ENCODE results near the gene EPS15. TPM values are rescaled to one million over a fixed set of nuclear protein-coding genes. Genes with fewer than 3 reads are reported as not detected.
"Not testable (repeated sequence)": the region's sequence is repeated elsewhere in the genome, so short reads cannot be mapped to it uniquely, and the experiment has no call there.

EPS15 gene
- total and polyA plus RNA-seq, 12 donors = 12.4 to 81.4 (median 63.0) TPM

DNA sequence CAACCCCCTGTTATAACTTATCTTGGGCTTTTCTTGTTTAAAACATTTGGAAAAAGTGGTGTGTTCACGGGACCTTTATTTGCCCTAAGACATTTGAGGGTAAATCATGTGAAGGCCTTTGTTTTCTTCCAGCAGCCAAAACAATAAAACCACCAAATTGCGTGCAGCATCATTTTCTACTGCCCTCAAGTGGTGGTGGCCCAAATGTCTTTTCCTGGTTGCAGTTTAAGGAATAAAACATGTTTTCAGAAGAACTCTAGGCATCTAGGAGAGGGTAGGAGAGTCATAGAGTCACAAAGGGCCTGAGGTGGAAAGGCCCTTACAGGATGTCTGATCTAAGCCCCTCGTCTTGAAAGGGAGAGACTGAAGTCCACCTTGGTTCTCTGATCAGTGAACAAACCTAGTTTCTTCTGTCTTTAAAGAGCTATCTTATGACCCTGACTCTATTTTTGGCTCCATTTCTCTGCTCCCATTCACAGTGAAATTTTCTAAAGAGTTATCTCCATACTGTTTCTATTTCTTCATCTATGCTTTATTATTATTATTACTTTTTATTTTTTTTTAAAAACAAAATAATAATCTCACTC is 16.0 kb upstream of the EPS15 start:
- peaks cover 0 to 11% (median 6%) of the 10 kb centered on the region in 9 donors for H3K4me1 ChIP-seq
- peak in 7 of 8 donors; percentile 44 to 78 (median 57) for ATAC-seq
- H3K4me3 ChIP-seq = no peak overlapping the region
- TF ChIP-seq, protein P1, sequence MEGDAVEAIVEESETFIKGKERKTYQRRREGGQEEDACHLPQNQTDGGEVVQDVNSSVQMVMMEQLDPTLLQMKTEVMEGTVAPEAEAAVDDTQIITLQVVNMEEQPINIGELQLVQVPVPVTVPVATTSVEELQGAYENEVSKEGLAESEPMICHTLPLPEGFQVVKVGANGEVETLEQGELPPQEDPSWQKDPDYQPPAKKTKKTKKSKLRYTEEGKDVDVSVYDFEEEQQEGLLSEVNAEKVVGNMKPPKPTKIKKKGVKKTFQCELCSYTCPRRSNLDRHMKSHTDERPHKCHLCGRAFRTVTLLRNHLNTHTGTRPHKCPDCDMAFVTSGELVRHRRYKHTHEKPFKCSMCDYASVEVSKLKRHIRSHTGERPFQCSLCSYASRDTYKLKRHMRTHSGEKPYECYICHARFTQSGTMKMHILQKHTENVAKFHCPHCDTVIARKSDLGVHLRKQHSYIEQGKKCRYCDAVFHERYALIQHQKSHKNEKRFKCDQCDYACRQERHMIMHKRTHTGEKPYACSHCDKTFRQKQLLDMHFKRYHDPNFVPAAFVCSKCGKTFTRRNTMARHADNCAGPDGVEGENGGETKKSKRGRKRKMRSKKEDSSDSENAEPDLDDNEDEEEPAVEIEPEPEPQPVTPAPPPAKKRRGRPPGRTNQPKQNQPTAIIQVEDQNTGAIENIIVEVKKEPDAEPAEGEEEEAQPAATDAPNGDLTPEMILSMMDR (IDR thresholded peaks at IDR 0.05) = peak; percentile 56 to 83 (median 74)
- intact Hi-C loops (cut with DNase I) = loop anchor here in 2 of 10 donors (10.0 kb wide), 2 partner anchors 130 to 190 kb away; no protein-coding TSS in a partner anchor
- H3K36me3 ChIP-seq = no peaks in the 10 kb centered on the region
- no peaks in the 10 kb centered on the region for H3K27me3 ChIP-seq
- peaks cover 0 to 9% (median 0%) of the 10 kb centered on the region in 11 donors for H3K9me3 ChIP-seq
- peak overlapping the region in 3 of 10 donors; percentile 1 to 8 (median 4) for H3K27ac ChIP-seq
- DNase-seq = peak in 1 of 2 donors; percentile 54
- 15 to 20% methylated on average over 3 of the region's 3 CpGs for WGBS, 2 donors

DNA sequence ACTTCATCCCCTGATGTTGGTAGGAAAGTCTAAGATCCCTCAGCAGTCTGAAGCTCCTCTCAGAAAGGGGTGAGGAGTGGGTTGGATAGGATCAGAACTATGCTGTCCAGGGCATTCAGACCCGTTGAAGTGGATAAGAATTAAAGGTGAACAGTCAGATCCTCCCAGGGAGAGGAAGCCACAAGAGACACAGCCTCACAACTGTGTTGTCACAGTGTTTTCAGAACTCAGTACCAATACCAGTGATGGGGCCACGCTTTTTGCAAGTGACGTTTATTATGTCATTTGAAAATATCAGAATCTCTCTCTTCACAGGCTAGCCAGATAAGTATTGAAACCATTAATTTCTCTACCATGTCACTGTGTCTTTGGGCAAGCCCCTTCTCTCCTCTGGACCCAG is 15.4 kb upstream of the EPS15 start:
- Histone ChIP-seq H3K27ac (peak overlapping the region in 3 of 10 donors; percentile 1 to 8 (median 4)), H3K9me3 (peaks cover 0 to 9% (median 0%) of the 10 kb centered on the region in 11 donors), H3K4me1 (peaks cover 0 to 11% (median 6%) of the 10 kb centered on the region in 9 donors), H3K27me3 (no peaks in the 10 kb centered on the region), H3K4me3 (no peak overlapping the region), H3K36me3 (no peaks in the 10 kb centered on the region)
- DNase-seq (no peak), ATAC-seq (peak in 2 of 8 donors; percentile 17 to 24)
- intact Hi-C loops (cut with DNase I) = loop anchor here in 2 of 10 donors (10.0 kb wide), 2 partner anchors 130 to 190 kb away; no protein-coding TSS in a partner anchor
- TF ChIP-seq, protein P1 (IDR thresholded peaks at IDR 0.05) = no peak
- 59 to 66% methylated on average over 3 of the region's 3 CpGs for WGBS, 2 donors

DNA sequence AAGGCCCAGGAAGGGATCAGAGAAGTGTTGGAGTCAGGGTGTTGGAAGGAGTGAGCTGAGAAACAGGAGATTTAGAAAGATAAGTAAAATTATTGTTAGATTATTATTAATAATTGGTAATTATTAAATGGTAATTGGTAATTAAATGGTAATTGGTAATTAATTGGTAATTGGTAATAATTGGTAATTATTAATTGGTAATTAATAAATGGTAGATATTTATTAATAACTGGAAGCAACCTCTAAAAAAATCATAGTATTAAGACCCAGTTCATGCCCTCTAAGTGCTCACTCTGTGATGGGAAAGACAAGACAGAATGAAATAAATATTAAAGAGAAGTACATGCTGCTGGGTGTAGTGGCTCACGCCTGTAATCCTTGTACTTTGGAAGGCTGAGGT is 13.8 kb upstream of the EPS15 start:
- Histone ChIP-seq H3K36me3 (no peaks in the 10 kb centered on the region), H3K4me3 (no peak overlapping the region), H3K27ac (no peak overlapping the region), H3K9me3 (peaks cover 0 to 9% (median 0%) of the 10 kb centered on the region in 11 donors), H3K4me1 (peaks cover 0 to 11% (median 6%) of the 10 kb centered on the region in 9 donors), H3K27me3 (no peaks in the 10 kb centered on the region)
- no peak for DNase-seq
- ATAC-seq = no peak
- WGBS, 2 donors = 95 to 100% methylated on average over 1 of the region's 1 CpG
- TF ChIP-seq, protein P1 (IDR thresholded peaks at IDR 0.05) = no peak
- intact Hi-C loops (cut with DNase I) = loop anchor here in 2 of 10 donors (10.0 kb wide), 2 partner anchors 128 to 188 kb away; no protein-coding TSS in a partner anchor

DNA sequence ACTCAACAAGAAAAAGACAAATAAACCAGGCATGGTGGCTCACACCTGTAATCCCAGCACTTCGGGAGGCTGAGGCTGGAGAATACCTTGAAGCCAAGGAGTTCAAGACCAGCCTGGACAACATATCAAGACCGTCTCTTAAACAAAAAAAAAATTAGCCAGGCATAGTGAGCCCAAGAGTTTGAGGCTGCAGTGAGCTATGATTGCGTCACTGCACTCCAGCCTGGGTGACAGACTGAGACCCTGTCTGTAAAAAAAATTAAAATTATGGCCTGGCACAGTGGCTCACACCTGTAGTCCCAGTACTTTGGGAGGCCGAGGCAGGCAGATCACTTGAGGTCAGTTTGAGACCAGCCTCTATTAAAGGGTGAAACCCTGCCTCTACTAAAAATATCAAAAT is 11.4 kb upstream of the EPS15 start:
- H3K27ac ChIP-seq, DNase-seq, H3K27me3 ChIP-seq, H3K9me3 ChIP-seq, ATAC-seq, H3K4me3 ChIP-seq, H3K36me3 ChIP-seq: not testable (repeated sequence)
- WGBS, 2 donors = 97 to 98% methylated on average over 4 of the region's 4 CpGs
- intact Hi-C loops (cut with DNase I) = loop anchor here in 2 of 10 donors (10.0 kb wide), 2 partner anchors 126 to 186 kb away; no protein-coding TSS in a partner anchor
- peaks cover 0 to 11% (median 6%) of the 10 kb centered on the region in 9 donors for H3K4me1 ChIP-seq

DNA sequence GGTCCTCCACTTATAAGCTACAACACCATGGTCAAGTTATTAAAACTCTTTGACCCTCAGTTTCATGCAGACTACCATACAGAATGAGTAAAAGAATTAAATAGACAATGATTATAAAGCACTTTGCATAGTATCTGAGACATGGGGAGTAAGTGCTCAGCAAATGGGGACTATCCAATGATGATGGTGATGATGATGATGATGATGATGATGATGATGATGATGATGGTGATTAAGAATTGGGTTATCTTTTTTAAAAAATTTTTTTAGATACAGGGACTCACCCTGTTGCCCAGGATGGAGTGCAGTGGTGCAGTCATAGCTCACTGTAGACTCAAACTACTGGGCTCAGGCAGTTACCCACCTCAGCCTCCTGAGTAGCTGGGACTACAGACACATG is 8.1 kb upstream of the EPS15 start:
- DNase-seq (no peak), ATAC-seq (no peak)
- Histone ChIP-seq H3K27ac (no peak overlapping the region), H3K4me1 (no peaks in the 10 kb centered on the region), H3K9me3 (no peaks in the 10 kb centered on the region), H3K27me3 (no peaks in the 10 kb centered on the region), H3K4me3 (no peak overlapping the region), H3K36me3 (no peaks in the 10 kb centered on the region)
- TF ChIP-seq, protein P1 (IDR thresholded peaks at IDR 0.05) = no peak
- intact Hi-C loops (cut with DNase I) = loop anchor here in 1 of 10 donors (10.0 kb wide), 1 partner anchor 102 kb away; no protein-coding TSS in a partner anchor

Data from heart right ventricle (tissue), 16 donors.